Left renal pelvis (tissue), 4 donors: Measurements from ENCODE around the gene RALGAPB. TPM values are rescaled to one million over a fixed set of nuclear protein-coding genes. Genes with fewer than 3 reads are reported as not detected.
"Not testable (repeated sequence)": the region's sequence is repeated elsewhere in the genome, so short reads cannot be mapped to it uniquely, and the experiment has no call there.

ENCODE experiments used
- DNase-seq, 4 donors: peaks; one replicate each; pipeline ENCODE4 v3.0.0-alpha.2; 2013; ENCODE audit warnings: low read depth in 4 of 4, low spot score in 3 of 4
- polyA plus RNA-seq, 4 donors: library from polyadenylated mRNA; unstranded; fragments of 120-200 nt; gene quantifications; one replicate each; pipeline ENCODE4 v1.2.1, GENCODE V29; 2013; ENCODE audit not compliant: insufficient read length in 4 of 4

The RALGAPB gene
- polyA plus RNA-seq, 4 donors: 31.3 to 41.9 (median 38.5) TPM

DNA sequence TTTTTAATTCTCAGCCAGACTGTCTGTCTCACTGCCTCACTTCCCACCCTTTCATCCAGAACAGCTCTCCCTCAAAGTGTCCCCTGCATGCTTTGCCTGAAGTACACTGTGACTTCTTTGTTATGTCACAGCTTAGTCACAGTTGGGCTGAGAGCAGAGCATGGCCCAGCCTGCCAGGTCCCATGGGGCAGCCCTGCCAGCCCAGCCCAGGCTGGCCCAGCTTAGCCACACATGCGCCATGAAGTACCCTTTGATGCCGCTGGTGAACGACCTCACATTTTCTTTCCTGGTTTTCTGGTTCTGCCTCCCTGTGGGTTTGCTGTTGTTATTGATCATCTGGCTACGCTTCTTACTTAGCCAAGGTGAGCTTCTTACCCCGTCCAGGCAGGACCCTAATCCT, 108.4 kb downstream of the RALGAPB start, which contains the start of gene ADIG:
Gene ADIG (plus strand): TSS at position 185 of the 400 bp plus-strand sequence. CDS start 54 bp downstream, at position 239.
- DNase-seq: no peak

DNA sequence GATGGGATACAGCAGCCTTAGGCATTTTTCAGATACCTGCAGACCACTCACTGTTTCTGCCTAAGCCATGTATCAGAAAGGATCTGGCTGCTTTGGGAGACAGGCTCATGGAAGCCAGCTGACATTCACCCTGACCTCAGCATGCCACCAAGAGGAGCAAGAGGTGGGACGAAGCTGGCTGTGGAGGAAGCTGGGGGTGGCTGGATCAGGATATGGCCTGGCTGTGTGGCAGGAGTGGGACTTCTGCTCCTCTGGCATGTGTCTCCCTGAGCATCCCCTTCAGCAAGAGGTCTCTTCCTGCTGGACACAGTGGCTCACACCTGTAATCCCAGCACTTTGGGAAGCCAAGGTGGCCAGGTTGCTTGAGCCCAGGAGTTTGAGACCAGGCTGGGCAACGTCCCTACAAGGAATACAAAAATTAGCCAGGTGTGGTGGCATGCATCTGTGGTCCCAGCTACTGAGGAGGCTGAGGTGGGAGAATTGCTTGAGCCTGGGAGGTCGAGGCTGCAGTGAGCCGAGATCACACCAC, 109.3 kb downstream of the RALGAPB start:
- no peak for DNase-seq

GRCh38 chr20:38583306-38583705, 110.7 kb downstream of the RALGAPB start:
- no peak for DNase-seq

DNA sequence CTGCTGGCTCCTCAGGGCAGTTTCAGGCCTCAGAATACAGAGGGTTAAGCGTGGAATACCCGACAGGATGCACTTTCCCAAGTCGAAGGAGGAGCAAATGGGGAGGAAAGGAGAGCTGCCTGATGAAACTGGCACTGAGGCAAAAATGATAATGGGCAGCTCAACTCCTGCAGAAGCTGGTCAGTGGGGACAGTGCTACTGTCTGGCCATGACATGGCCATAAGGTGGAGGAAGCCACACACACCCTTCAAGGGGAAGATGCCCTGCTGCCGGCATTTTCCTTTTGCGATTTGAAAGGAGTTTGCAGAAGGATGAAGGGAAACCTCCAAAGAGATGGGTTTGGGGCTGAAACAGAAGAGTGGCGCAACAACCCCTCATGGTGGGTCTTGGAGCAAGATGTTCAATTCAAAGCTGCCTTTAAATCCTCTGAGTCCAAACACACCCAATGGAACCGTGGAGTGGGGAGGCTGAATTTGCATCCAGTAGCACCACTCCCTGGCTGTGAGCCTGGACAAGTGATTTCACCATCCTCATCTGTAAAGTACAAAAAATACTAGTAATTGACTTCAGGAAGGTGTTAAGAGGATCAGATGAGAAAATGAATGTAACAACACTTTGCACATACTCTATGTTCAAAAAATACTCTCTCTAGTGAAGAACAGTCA, 111.6 kb downstream of the RALGAPB start:
- DNase-seq: no peak

DNA sequence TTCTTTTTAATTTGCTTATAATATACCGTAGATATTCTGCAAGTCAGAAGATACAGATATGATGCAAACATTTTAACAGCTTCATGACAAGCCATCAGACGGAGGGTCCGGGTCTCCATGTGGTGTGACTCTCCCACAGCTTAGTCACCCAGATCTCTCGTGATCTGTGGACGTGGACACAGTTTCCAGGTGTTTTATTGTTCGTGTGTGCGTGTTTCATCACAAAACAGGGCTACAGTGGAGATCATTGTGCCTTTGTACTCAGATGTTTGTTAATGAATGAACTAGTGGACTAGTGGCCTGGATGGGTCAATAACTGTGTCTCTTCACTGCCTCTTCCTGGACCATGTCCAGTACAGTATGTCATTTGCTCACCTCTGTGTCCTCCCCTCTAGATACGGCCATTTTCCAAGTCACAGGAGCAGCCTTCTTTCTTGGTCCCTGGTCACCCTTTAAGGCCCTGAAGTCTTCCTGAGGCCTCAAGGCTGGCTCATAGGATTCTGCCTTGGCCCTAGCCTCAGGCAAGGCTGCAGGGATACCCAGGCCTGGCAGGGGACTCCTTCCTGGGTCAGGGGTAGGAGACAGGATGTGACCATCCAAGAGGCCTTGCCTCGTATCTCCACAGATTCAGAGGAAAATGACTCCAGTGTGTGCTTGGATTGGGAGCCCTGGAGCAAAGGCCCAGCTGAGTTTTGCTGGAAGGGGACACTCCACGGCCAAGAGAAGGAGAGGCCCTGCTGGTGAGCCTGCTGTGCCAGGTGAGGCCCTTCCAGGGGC, 112.9 kb downstream of the RALGAPB start:
- no peak for DNase-seq

DNA sequence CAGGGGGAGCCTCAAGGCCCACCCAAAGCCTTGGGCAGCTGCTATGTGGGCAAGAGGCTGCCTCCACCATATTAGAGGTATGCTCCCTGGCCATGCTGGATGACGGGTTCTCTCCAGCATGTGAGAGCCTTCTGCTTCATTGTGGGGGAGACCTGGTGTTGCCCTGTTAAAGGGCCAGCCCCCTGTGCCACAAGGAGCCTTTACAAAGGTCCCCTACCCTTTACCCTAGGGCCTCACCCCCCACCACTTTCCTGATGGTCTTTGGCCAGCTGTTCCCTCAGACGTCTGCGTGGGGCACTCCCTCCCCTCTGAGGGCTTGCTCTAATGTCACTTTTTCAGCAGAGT, 113.5 kb downstream of the RALGAPB start:
- DNase-seq: no peak

DNA sequence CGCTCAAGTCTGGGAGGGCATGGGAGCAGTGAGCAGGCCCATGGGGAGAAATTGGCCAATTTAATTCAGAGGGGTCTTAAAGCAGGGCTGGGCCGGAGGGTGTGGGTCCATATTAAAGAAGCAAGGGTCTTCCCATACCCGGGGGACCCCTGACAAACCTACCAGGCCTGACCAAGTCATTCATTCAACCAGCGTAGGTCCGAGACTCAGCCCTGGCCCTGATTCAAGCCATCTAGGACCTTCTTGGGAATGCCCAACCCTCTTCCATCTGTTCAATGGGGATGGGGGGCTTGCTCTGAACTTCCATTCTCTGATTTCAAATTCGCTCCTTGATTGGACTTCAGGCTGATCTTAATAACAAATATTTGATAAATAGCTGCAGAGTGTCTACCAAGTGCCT, 115.7 kb downstream of the RALGAPB start:
- DNase-seq: no peak

GRCh38 chr20:38589351-38589750, 116.7 kb downstream of the RALGAPB start:
- no peak for DNase-seq

- no peak for DNase-seq
Measured at GRCh38 chr20:38589967-38590675, 117.5 kb downstream of the RALGAPB start.

- no peak for DNase-seq
Measured at GRCh38 chr20:38590676-38591473, 118.2 kb downstream of the RALGAPB start.

GRCh38 chr20:38591474-38592410, 119.1 kb downstream of the RALGAPB start:
- DNase-seq: no peak

DNA sequence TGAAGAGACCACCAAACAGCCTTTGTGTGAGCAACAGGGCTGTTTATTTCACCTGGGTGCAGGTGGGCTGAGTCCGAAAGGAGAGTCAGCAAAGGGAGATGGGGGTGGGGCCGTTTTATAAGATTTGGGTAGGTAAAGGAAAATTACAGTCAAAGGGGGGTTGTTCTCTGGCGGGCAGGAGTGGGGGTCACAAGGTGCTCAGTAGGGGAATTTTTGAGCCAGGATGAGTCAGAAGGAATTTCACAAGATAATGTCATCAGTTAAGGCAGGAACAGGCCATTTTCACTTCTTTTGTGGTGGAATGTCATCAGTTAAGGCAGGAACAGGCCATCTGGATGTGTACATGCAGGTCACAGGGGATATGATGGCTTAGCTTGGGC, 119.8 kb downstream of the RALGAPB start:
- DNase-seq: not testable (repeated sequence)

- not testable (repeated sequence) for DNase-seq
Measured at GRCh38 chr20:38594281-38594680, 121.6 kb downstream of the RALGAPB start.

- not testable (repeated sequence) for DNase-seq
Measured at GRCh38 chr20:38595886-38596285, 123.2 kb downstream of the RALGAPB start.

GRCh38 chr20:38599410-38599882, 126.8 kb downstream of the RALGAPB start:
- DNase-seq: peak in 3 of 4 donors; percentile 19 to 33 (median 26)

GRCh38 chr20:38600057-38600456, 127.4 kb downstream of the RALGAPB start:
- DNase-seq: no peak

GRCh38 chr20:38601216-38602184, 128.9 kb downstream of the RALGAPB start, which contains the start of gene ARHGAP40:
Gene ARHGAP40 (plus strand): TSS chr20:38601809.
- DNase-seq: peak in 1 of 4 donors; percentile 25

DNA sequence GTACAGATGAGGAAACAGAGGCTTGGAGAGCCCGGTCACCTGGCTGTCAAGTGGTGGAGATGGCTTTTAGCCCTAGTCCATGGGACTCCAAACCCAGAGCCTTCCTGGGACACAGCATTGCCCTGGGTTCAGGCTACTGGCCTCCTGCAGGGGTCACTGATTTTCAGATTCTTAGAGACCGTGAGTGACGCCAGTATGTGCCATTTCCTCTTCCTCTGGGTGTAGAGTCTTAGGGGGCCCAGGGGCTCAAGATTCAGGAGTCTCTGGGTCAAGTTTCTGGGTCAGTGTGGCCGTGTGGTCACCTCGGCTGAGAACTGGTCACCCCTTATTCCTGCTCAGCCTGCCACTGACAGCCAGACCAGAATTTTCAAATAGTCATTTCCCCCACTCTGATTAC, 129.5 kb downstream of the RALGAPB start:
- DNase-seq: no peak
